Fibroblast of villous mesenchyme (primary cell): Measurements from ENCODE around the gene CTCF. TPM values are rescaled to one million over a fixed set of nuclear protein-coding genes. Genes with fewer than 3 reads are reported as not detected.
"Not testable (repeated sequence)": the region's sequence is repeated elsewhere in the genome, so short reads cannot be mapped to it uniquely, and the experiment has no call there.

ENCODE experiments used
- DNase-seq: peaks from one replicate; pipeline ENCODE4 v3.0.0-alpha.2; 2010; ENCODE audit warnings: low read depth
- H3K4me3 ChIP-seq: 2 replicates; pipeline ENCODE4 v1.5.1; 2011; ENCODE audit warnings: low read depth, mild to moderate bottlenecking, low read length
- total RNA-seq: library from RNA; depleted of rRNA; stranded (reverse); fragments of >200 nt; gene quantifications from 2 replicates; pipeline ENCODE4 v1.2.3, GENCODE V29; 2012
- TF ChIP-seq, protein P1 (sequence below): IDR thresholded peaks from 2 replicates; pipeline ENCODE4 v1.5.1; 2012; ENCODE audit warnings: low read depth, mild to moderate bottlenecking, low read length; ENCODE audit not compliant: insufficient read depth

Gene CTCF
- 26.1 and 33.7 TPM in 2 replicates for total RNA-seq

DNA sequence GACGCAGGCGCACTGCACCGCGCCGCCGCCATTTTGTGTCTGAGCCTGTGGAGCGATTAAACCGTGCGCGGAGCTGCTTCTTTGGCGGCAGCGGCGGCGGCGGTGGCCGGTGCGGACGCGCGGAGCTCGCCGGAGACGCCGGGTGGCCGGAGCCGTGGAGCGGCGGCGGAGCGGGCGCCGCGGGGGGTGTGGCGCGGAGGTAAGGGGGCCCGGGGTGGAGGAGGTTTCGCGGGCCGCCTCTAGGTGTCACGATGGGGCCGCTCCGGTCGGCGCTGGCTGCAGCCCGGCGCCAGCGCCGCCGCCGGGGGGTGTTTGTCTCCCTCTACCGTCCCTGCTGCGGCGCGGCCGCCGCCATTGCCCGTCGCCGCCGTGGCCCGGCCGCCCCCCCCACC is at the start of gene CTCF:
TSS of gene CTCF (plus strand) at position 1 of the 392 bp plus-strand sequence. CDS start 48,307 bp downstream, outside the sequence.
- TF ChIP-seq, protein P1, sequence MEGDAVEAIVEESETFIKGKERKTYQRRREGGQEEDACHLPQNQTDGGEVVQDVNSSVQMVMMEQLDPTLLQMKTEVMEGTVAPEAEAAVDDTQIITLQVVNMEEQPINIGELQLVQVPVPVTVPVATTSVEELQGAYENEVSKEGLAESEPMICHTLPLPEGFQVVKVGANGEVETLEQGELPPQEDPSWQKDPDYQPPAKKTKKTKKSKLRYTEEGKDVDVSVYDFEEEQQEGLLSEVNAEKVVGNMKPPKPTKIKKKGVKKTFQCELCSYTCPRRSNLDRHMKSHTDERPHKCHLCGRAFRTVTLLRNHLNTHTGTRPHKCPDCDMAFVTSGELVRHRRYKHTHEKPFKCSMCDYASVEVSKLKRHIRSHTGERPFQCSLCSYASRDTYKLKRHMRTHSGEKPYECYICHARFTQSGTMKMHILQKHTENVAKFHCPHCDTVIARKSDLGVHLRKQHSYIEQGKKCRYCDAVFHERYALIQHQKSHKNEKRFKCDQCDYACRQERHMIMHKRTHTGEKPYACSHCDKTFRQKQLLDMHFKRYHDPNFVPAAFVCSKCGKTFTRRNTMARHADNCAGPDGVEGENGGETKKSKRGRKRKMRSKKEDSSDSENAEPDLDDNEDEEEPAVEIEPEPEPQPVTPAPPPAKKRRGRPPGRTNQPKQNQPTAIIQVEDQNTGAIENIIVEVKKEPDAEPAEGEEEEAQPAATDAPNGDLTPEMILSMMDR = peak; percentile 37
- peak within 1 kb of the TSS; percentile 77 for H3K4me3 ChIP-seq
- peak; percentile 86 for DNase-seq

DNA sequence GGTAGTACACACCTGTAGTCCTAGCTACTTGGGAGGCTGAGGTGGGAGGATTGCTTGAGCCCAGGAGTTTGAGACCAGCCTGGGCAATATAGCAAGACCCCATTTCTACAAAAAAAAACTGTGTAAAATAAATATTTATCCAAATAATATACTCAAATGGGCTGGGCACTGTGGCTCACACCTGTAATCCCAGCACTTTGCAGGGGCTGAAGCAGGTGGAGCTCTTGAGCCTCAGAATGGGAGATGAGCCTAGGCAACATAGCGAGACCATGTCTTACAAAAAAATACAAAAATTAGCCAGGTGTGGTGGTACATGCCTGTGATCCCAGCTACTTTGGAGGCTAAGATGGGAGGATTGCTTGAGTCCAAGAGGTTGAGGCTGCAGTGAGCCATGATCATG is 48.4 kb upstream of the CTCF start:
- H3K4me3 ChIP-seq, DNase-seq: not testable (repeated sequence)

DNA sequence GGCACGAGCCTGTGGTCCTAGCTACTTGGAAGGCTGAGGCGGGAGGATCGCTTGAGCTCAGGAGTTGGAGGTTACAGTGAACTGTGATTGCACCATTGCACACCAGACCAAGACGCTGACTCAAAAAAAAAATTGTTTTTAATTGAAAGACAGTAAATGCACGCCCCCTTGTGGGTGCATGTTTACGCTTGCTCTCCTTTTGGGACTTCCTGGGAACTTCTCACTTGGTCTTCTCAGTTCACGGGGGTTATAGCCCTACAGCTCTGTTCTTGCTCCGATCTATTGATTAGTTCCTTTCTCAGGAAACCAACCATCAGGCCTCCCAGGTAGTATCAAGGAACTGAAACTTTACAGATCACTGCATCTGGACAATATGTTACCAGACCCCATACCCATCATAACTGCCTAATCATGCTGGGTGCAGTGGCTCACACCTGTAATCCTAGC is 47.9 kb upstream of the CTCF start:
- TF ChIP-seq, protein P1 = peak; percentile 64
- no peak overlapping the region for H3K4me3 ChIP-seq
- peak; percentile 89 for DNase-seq

- TF ChIP-seq, protein P1 = no peak
- peak; percentile 67 for DNase-seq
- no peak overlapping the region for H3K4me3 ChIP-seq
Measured at GRCh38 chr16:67516296-67517154, 45.8 kb upstream of the CTCF start.

- no peak for DNase-seq
- TF ChIP-seq, protein P1 = no peak
- no peak overlapping the region for H3K4me3 ChIP-seq
Measured at GRCh38 chr16:67517155-67517445, 45.2 kb upstream of the CTCF start.

GRCh38 chr16:67517661-67518423 is 44.5 kb upstream of the CTCF start:
- H3K4me3 ChIP-seq = no peak overlapping the region
- DNase-seq = no peak
- TF ChIP-seq, protein P1 = no peak

DNA sequence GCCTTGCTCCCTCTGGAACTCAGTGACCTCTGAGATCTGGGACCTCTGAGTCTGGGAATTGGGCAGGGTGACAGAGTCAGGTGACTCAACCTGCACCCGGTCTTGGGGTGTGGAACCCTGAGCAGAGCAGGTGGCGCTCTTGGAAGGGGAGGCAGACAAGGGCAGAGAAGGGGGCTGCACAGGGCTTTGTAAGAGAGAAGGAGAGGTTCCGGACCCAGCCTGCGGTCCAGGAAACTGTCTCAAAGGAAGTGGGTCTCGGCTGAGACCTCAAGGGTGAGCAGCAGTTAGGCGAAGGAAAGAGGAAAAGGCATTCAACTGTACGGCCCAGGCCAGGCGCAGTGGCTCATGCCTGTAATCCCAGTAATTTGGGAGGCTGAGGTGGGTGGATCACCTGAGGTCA is 43.6 kb upstream of the CTCF start:
- TF ChIP-seq, protein P1 = no peak
- H3K4me3 ChIP-seq = no peak overlapping the region
- DNase-seq = no peak
